B cell (primary cell): ENCODE measurements around the gene EHD3. TPM values are rescaled to one million over a fixed set of nuclear protein-coding genes. Genes with fewer than 3 reads are reported as not detected.

ENCODE experiments used
- ATAC-seq: fragments of 200-7000 bp; cut with Tn5 transposase; one replicate; pipeline ENCODE4 v1.10.0; 2021; ENCODE audit warnings: low read depth, mild to moderate bottlenecking, moderate number of reproducible peaks, moderate library complexity
- CTCF ChIA-PET: fragments of 350-600 bp; sonication (Branson Sonifier 250); formaldehyde crosslinking; loops from one replicate; lab custom pipeline; 2021; ENCODE audit warnings: antibody characterized with exemption, inconsistent platforms; lab: Charles Lee
- POLR2A ChIA-PET: fragments of 350-600 bp; sonication (Branson Sonifier 250); formaldehyde crosslinking; loops from one replicate; lab custom pipeline; 2021; ENCODE audit warnings: antibody characterized with exemption; lab: Charles Lee
- DNase-seq: peaks from one replicate; pipeline ENCODE4 v3.0.0; 2013
- H2AFZ ChIP-seq: 2 replicates; pipeline ENCODE4 v1.6.1; 2012; ENCODE audit warnings: mild to moderate bottlenecking, low read depth, low read length; ENCODE audit not compliant: insufficient read depth, poor library complexity, severe bottlenecking
- H3K27ac ChIP-seq, 2 donors: 1 replicate in 1 of 2; 2 replicates in 1 of 2; pipeline ENCODE4 v1.5.1; 2012 to 2013; ENCODE audit warnings: low read length in 2 of 2, mild to moderate bottlenecking in 2 of 2, moderate library complexity in 1 of 2
- H3K27me3 ChIP-seq, 4 experiments: fragments of 200-600 bp in 1 of 4; sonication (generic) in 1 of 4; replicated peaks in 1 of 4; 1 replicate in 2 of 4; 2 replicates in 2 of 4; pipeline versions ENCODE4 v1.6.1 to v1.7.0; 2013 to 2016; ENCODE audit warnings: low read length in 3 of 4, mild to moderate bottlenecking in 2 of 4, mixed read lengths in 1 of 4, moderate library complexity in 1 of 4; ENCODE audit not compliant: insufficient read depth in 4 of 4, control insufficient read depth in 3 of 4; ENCODE audit errors: control extremely low read depth in 1 of 4
- H3K36me3 ChIP-seq, 2 experiments: replicated peaks in 1 of 2; 1 replicate in 1 of 2; 2 replicates in 1 of 2; pipeline versions ENCODE4 v1.6.1 to v1.7.1; 2013; ENCODE audit warnings: low read length in 1 of 2; ENCODE audit not compliant: insufficient read depth in 2 of 2, control insufficient read depth in 1 of 2; ENCODE audit errors: control extremely low read depth in 1 of 2, extremely low read depth in 1 of 2
- H3K4me1 ChIP-seq, 2 donors: fragments of 200-600 bp in 1 of 2; sonication (generic) in 1 of 2; 1 replicate in 1 of 2; 2 replicates in 1 of 2; pipeline versions ENCODE4 v1.5.1 to v1.6.1; 2013 to 2017; ENCODE audit warnings: low read length in 2 of 2; ENCODE audit not compliant: control insufficient read depth in 2 of 2, insufficient read depth in 2 of 2
- H3K4me2 ChIP-seq: replicated peaks from 2 replicates; pipeline ENCODE3; 2012; ENCODE audit warnings: mild to moderate bottlenecking, low read depth, low read length; ENCODE audit not compliant: poor library complexity, severe bottlenecking
- H3K4me3 ChIP-seq, 5 experiments: fragments of 200-600 bp in 1 of 5; sonication (generic) in 1 of 5; 1 replicate in 3 of 5; 2 replicates in 2 of 5; pipeline versions ENCODE4 v1.5.1 to v1.7.0; 2011 to 2016; ENCODE audit warnings: low read length in 4 of 5, mild to moderate bottlenecking in 4 of 5, low read depth in 2 of 5, control low read depth in 1 of 5, moderate library complexity in 1 of 5; ENCODE audit not compliant: insufficient read depth in 1 of 5; ENCODE audit errors: control extremely low read depth in 1 of 5, extremely low read depth in 1 of 5
- H3K79me2 ChIP-seq: fragments of 200-600 bp; sonication (generic); one replicate; pipeline ENCODE4 v1.6.0; 2016; ENCODE audit warnings: low read length; ENCODE audit not compliant: control insufficient read depth, insufficient read depth
- H3K9ac ChIP-seq: fragments of 200-600 bp; sonication (generic); 2 replicates; pipeline ENCODE4 v1.6.1; 2017; ENCODE audit warnings: mild to moderate bottlenecking, low read length, moderate library complexity
- H3K9me3 ChIP-seq, 3 donors: one replicate each; pipeline versions ENCODE4 v1.6.1 to v1.7.1; 2013; ENCODE audit warnings: low read length in 2 of 3; ENCODE audit not compliant: control insufficient read depth in 2 of 3, insufficient read depth in 1 of 3; ENCODE audit errors: control extremely low read depth in 1 of 3
- H4K20me1 ChIP-seq: 2 replicates; pipeline ENCODE4 v1.6.0; 2012; ENCODE audit warnings: mild to moderate bottlenecking, low read length; ENCODE audit not compliant: insufficient read depth, control insufficient read depth, poor library complexity, severe bottlenecking
- H3K27ac Mint-ChIP-seq: one replicate; pipeline ENCODE4 v1.8.0; 2021; ENCODE audit warnings: mixed read lengths
- H3K27me3 Mint-ChIP-seq: one replicate; pipeline ENCODE4 v1.8.0; 2021; ENCODE audit warnings: mixed read lengths
- H3K4me1 Mint-ChIP-seq: one replicate; pipeline ENCODE4 v1.8.0; 2021; ENCODE audit warnings: mixed read lengths
- H3K4me3 Mint-ChIP-seq: one replicate; pipeline ENCODE4 v1.8.0; 2021; ENCODE audit warnings: mixed read lengths
- H3K9me3 Mint-ChIP-seq: one replicate; pipeline ENCODE4 v1.8.0; 2022; ENCODE audit warnings: mixed read lengths; ENCODE audit not compliant: insufficient read depth
- EZH2 ChIP-seq: IDR thresholded peaks from 2 replicates; pipeline ENCODE4 v1.6.1; 2012; ENCODE audit warnings: borderline replicate concordance, low read depth, mild to moderate bottlenecking, moderate library complexity, low read length; ENCODE audit not compliant: insufficient read depth, poor library complexity, severe bottlenecking
- WGBS: methylation state at CpG from one replicate; pipeline ENCODE4 v1.1.5; 2013; ENCODE audit warnings: missing lambda C conversion rate; ENCODE audit not compliant: insufficient coverage; 5-methylcytosine and 5-hydroxymethylcytosine counted together
- intact Hi-C: fragments of 100-400 bp; cut with micrococcal nuclease; formaldehyde crosslinking; loops from one replicate; pipeline ENCODE4 v1.10.0; 2022
- polyA plus RNA-seq: library from polyadenylated mRNA; depleted of rRNA; stranded (reverse); fragments of >200 nt; gene quantifications from 2 replicates; pipeline ENCODE4 v1.2.3, GENCODE V29; 2012
- total RNA-seq, 2 donors: library from RNA; stranded (reverse); fragments of 120-200 nt in 1 of 2; gene quantifications; 1 replicate in 1 of 2; 2 replicates in 1 of 2; pipeline versions ENCODE4 v1.2.3 to v1.2.4, GENCODE V29; 2013 to 2022
- TF ChIP-seq, protein P1 (sequence below): fragments of 200-600 bp; IDR thresholded peaks from one replicate; pipeline ENCODE4 v1.8.0; 2022; ENCODE audit warnings: antibody characterized with exemption, mild to moderate bottlenecking

The EHD3 gene
- total and polyA plus RNA-seq, 2 donors (not counting 1 experiment from before 2014, with no cell fraction given) = 19.0 to 60.5 TPM

DNA sequence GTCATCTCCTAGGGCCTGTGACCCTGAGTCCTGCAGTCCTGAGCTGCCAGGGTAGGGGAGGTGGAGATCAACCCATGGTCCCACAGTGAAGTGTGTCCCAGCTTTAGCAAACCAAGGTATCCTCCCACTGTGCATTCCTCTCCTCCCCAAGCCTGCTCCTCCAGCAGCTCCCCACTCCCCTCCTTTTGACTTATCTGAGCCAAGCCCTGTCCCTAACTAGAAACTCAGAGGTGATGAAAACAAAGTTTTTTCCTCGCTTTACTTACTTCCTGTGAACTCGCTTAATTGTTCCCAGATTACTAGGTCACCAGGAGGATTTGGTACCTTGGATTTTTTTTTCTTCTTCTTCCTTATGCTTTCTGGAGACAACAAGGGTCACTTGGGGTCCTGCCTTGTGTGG is 80.8 kb downstream of the EHD3 start:
- intact Hi-C loops = loop anchor here (5.0 kb wide), 2 partner anchors 177 to 602 kb away; partner anchors contain the start of gene GALNT14
- Histone ChIP-seq H3K9me3 (peaks cover 0 to 3% (median 0%) of the 10 kb centered on the region in 3 donors), H4K20me1 (no peaks in the 10 kb centered on the region), H2AFZ (no peak overlapping the region), H3K27ac (no peak overlapping the region), H3K36me3 (no peaks in the 10 kb centered on the region), H3K9ac (no peak overlapping the region), H3K4me2 (no peak overlapping the region), H3K4me1 (peaks cover 27 to 28% of the 10 kb centered on the region in 2 donors), H3K79me2 (no peaks in the 10 kb centered on the region), H3K4me3 (no peak overlapping the region), H3K27me3 (peaks cover 0 to 5% (median 0%) of the 10 kb centered on the region in 4 experiments)
- DNase-seq = no peak
- H3K4me1 Mint-ChIP-seq = peaks cover 29% of the 10 kb centered on the region
- H3K4me3 Mint-ChIP-seq = no peak overlapping the region
- no peak for ATAC-seq
- H3K27ac Mint-ChIP-seq = no peak overlapping the region
- H3K9me3 Mint-ChIP-seq = no peaks in the 10 kb centered on the region
- CTCF ChIA-PET = no interaction called here
- POLR2A ChIA-PET = no interaction called here
- H3K27me3 Mint-ChIP-seq = peaks cover 5% of the 10 kb centered on the region
- TF ChIP-seq EZH2 = no peak
- TF ChIP-seq, protein P1, sequence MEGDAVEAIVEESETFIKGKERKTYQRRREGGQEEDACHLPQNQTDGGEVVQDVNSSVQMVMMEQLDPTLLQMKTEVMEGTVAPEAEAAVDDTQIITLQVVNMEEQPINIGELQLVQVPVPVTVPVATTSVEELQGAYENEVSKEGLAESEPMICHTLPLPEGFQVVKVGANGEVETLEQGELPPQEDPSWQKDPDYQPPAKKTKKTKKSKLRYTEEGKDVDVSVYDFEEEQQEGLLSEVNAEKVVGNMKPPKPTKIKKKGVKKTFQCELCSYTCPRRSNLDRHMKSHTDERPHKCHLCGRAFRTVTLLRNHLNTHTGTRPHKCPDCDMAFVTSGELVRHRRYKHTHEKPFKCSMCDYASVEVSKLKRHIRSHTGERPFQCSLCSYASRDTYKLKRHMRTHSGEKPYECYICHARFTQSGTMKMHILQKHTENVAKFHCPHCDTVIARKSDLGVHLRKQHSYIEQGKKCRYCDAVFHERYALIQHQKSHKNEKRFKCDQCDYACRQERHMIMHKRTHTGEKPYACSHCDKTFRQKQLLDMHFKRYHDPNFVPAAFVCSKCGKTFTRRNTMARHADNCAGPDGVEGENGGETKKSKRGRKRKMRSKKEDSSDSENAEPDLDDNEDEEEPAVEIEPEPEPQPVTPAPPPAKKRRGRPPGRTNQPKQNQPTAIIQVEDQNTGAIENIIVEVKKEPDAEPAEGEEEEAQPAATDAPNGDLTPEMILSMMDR = no peak
- WGBS = 100% methylated on average over 2 of the region's 2 CpGs

DNA sequence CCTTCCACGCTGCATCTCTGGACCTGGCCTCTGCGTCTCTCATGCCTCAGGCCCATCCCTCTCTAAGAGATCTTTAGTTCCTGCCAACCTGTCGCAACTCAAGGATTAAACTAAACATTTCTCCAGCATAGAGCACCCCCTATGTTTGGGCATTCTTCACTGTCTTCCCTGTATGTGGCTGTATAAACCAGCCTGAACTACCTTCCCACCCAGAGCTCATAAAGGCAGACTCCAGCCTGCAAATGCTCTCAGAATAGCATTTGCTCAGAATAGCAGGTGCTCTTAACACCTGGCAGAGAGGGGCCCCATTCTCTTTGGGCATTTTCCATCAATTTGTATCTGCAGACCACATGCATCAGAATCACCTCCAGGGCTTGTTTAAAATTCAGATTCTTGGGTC is 83.4 kb downstream of the EHD3 start:
- Histone ChIP-seq H3K4me2 (peak overlapping the region; percentile 59), H3K27me3 (no peaks in the 10 kb centered on the region), H3K9me3 (no peaks in the 10 kb centered on the region), H3K4me3 (no peak overlapping the region), H3K36me3 (no peaks in the 10 kb centered on the region), H3K9ac (peak overlapping the region; percentile 11), H2AFZ (no peak overlapping the region), H3K4me1 (peaks cover 31% of the 10 kb centered on the region in 2 donors), H3K79me2 (no peaks in the 10 kb centered on the region), H3K27ac (no peak overlapping the region), H4K20me1 (no peaks in the 10 kb centered on the region)
- DNase-seq = no peak
- TF ChIP-seq, protein P1 = no peak
- TF ChIP-seq EZH2 = no peak
- H3K27me3 Mint-ChIP-seq = no peaks in the 10 kb centered on the region
- WGBS = 67% methylated on average over 3 of the region's 3 CpGs
- H3K27ac Mint-ChIP-seq = peak overlapping the region; percentile 68
- ChIA-PET POLR2A (no interaction called here), CTCF (interaction anchor here (0.8 to 6.2 kb wide), 5 partner anchors 16 to 606 kb away, joined by 3 to 59 read pairs (median 4); no protein-coding TSS in a partner anchor)
- no peak for ATAC-seq
- no peak overlapping the region for H3K4me3 Mint-ChIP-seq
- intact Hi-C loops = loop anchor here (5.0 kb wide), 2 partner anchors 180 to 605 kb away; partner anchors contain the start of gene GALNT14
- H3K4me1 Mint-ChIP-seq = peaks cover 39% of the 10 kb centered on the region
- no peaks in the 10 kb centered on the region for H3K9me3 Mint-ChIP-seq
